Glomerular visceral epithelial cell (primary cell): ENCODE results near the gene RNF25.

Source experiments
- DNase-seq: peaks from one replicate; pipeline ENCODE4 v3.0.0-alpha.2; 2016; ENCODE audit errors: extremely low spot score

The RNF25 gene

DNA sequence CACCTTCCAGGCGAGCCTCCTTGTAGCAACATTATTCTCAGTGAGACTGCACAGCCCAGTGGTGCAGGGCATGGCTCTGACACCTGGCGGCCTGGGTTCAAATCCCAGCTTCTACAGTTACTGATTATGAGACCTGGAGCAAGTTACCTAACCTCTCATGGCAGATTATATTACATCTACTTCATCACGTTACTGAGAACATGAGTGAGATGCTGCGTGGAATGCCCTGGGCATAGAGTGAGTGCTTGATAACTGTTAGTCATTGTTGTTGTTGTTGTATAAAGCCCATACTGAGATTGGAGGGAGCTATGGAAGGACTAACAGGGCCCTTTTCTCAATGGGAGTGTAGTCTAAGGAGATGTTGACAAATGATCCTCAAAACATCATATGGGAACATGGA lies 45.4 kb downstream of the RNF25 start:
- no peak for DNase-seq

DNA sequence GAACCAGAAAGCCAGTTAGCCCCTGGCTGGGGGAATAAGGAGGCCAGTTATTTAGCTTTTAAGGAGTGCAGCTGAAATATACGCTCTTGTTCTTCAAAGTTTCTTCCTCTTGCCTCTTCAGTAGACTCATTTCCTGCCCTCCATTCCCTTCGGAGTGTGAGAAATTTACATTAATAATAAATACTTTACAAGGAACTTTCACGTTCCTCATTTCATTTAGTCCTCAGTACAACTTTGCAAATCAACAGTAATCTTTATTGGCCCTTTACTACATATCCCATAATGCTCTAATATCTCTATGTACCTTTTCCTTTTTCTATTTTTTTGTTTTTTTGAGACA lies 48.5 kb downstream of the RNF25 start:
- no peak for DNase-seq

GRCh38 chr2:218622606-218623365 lies 49.0 kb downstream of the RNF25 start:
- no peak for DNase-seq

- no peak for DNase-seq
Observed at GRCh38 chr2:218621007-218621406, 50.8 kb downstream of the RNF25 start.

- DNase-seq: peak; percentile 25
Observed at GRCh38 chr2:218618102-218618860, 53.5 kb downstream of the RNF25 start.

DNA sequence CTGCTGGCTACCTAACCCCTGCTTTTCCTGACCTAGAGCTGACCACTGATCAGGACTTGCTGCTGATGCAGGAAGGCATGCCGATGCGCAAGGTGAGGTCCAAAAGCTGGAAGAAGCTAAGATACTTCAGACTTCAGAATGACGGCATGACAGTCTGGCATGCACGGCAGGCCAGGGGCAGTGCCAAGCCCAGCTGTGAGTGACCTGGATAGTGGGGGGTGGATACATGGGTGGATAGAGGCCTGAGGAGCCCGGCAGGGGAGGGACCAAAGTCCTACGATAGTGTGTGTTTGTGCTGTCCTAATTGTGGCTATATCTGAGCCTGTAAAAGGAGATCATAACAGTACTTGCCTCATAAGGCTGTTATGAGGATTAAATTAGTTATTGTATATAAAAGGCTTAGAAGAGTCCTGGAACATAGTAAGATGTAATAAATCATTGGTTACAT lies 55.9 kb downstream of the RNF25 start:
- no peak for DNase-seq
